ENCODE data around the gene UIMC1. TPM values are rescaled to one million over a fixed set of nuclear protein-coding genes. Genes with fewer than 3 reads are reported as not detected.
"Not testable (repeated sequence)": the region's sequence is repeated elsewhere in the genome, so short reads cannot be mapped to it uniquely, and the experiment has no call there.

UIMC1 gene
- total RNA-seq, 2 experiments from 2014 or later: 49.4 to 53.0 TPM

- Mint-ChIP-seq H3K9me3 (ENCODE audit: insufficient read depth) (no peaks in the 10 kb centered on the region), H3K27ac (peak overlapping the region; percentile 97), H3K4me1 (ENCODE audit: low read depth) (peaks cover 25% of the 10 kb centered on the region), H3K4me3 (peak overlapping the region; percentile 95), H3K36me3 (ENCODE audit: low read depth) (peaks cover 20% of the 10 kb centered on the region), H3K27me3 (ENCODE audit: low read depth) (no peaks in the 10 kb centered on the region)
- peak; percentile 73 for DNase-seq
- POLR2A ChIA-PET: interaction anchor here (0.6 to 4.4 kb wide), 7 partner anchors 9 to 470 kb away, joined by 3 to 32 read pairs (median 4); partner anchors contain the start of gene ZNF346
- ATAC-seq: peak; percentile 75
- CTCF ChIA-PET: interaction anchor here (0.6 to 3.4 kb wide), 10 partner anchors 9 to 352 kb away, joined by 3 to 26 read pairs (median 4); partner anchors contain the start of genes FGFR4 and ZNF346
Measured at GRCh38 chr5:177005619-177006264, 837 bp downstream of the UIMC1 start.

- CTCF ChIA-PET: interaction anchor here (1.0 to 3.4 kb wide), 9 partner anchors 8 to 398 kb away, joined by 3 to 26 read pairs (median 4); partner anchors contain the start of genes FGFR4 and ZNF346
- peak overlapping the region; percentile 95 for H3K4me3 Mint-ChIP-seq
- no peak for ATAC-seq
- H3K27ac Mint-ChIP-seq: peak overlapping the region; percentile 97
- no peak for DNase-seq
- POLR2A ChIA-PET: interaction anchor here (0.6 to 4.4 kb wide), 5 partner anchors 8 to 295 kb away, joined by 3 to 32 read pairs (median 7); partner anchors contain the start of gene ZNF346
- peaks cover 25% of the 10 kb centered on the region for H3K4me1 Mint-ChIP-seq (ENCODE audit: low read depth)
- peaks cover 25% of the 10 kb centered on the region for H3K36me3 Mint-ChIP-seq (ENCODE audit: low read depth)
- no peaks in the 10 kb centered on the region for H3K27me3 Mint-ChIP-seq (ENCODE audit: low read depth)
- H3K9me3 Mint-ChIP-seq (ENCODE audit: insufficient read depth): no peaks in the 10 kb centered on the region
Measured at GRCh38 chr5:177004961-177005360, 1.6 kb downstream of the UIMC1 start.

- H3K9me3 Mint-ChIP-seq (ENCODE audit: insufficient read depth): no peaks in the 10 kb centered on the region
- no peak overlapping the region for H3K27ac Mint-ChIP-seq
- CTCF ChIA-PET: interaction anchor here (1.1 to 1.2 kb wide), 3 partner anchors 18 to 400 kb away, joined by 3 read pairs; no protein-coding TSS in a partner anchor
- no peak for DNase-seq
- H3K36me3 Mint-ChIP-seq (ENCODE audit: low read depth): peaks cover 30% of the 10 kb centered on the region
- H3K27me3 Mint-ChIP-seq (ENCODE audit: low read depth): no peaks in the 10 kb centered on the region
- H3K4me1 Mint-ChIP-seq (ENCODE audit: low read depth): peaks cover 27% of the 10 kb centered on the region
- POLR2A ChIA-PET: interaction anchor here (4.4 kb wide), 1 partner anchor 18 kb away, joined by 32 read pairs; the partner anchor contains the start of gene ZNF346
- no peak for ATAC-seq
- H3K4me3 Mint-ChIP-seq: no peak overlapping the region
Measured at GRCh38 chr5:177003649-177004048, 2.9 kb downstream of the UIMC1 start.

GRCh38 chr5:176999526-176999925, 7.1 kb downstream of the UIMC1 start:
- H3K27me3 Mint-ChIP-seq (ENCODE audit: low read depth); H3K27ac Mint-ChIP-seq; CTCF ChIA-PET; H3K9me3 Mint-ChIP-seq (ENCODE audit: insufficient read depth); POLR2A ChIA-PET; H3K4me3 Mint-ChIP-seq; ATAC-seq; DNase-seq: not testable (repeated sequence)
- Mint-ChIP-seq H3K36me3 (ENCODE audit: low read depth) (peaks cover 41% of the 10 kb centered on the region), H3K4me1 (ENCODE audit: low read depth) (peaks cover 35% of the 10 kb centered on the region)

DNA sequence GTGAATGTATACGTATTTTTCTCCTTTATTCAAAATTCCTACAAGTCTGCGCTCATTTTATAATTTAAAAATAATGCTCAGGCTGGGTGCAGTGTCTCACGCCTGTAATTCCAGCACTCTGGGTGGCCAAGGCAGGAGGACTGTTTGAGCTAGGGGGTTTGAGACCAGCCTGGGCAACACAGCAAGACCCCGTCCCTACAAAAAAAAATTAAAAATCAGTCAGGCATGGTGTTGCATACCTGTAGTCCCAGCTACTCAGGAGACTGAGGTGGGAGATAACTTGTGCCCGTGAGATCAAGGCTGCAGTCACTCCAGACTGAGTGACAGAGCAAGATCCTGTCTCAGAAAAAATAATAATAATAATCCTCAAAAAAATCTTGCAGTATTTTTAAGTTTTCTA, 7.8 kb downstream of the UIMC1 start:
- Mint-ChIP-seq H3K9me3 (ENCODE audit: insufficient read depth) (peaks cover 5% of the 10 kb centered on the region), H3K4me3 (no peak overlapping the region), H3K27ac (no peak overlapping the region), H3K36me3 (ENCODE audit: low read depth) (peaks cover 40% of the 10 kb centered on the region), H3K27me3 (ENCODE audit: low read depth) (no peaks in the 10 kb centered on the region), H3K4me1 (ENCODE audit: low read depth) (peaks cover 30% of the 10 kb centered on the region)
- ATAC-seq (no peak), DNase-seq (no peak)
- ChIA-PET CTCF (no interaction called here), POLR2A (no interaction called here)

GRCh38 chr5:176996780-176997179, 9.8 kb downstream of the UIMC1 start:
- Mint-ChIP-seq H3K27me3 (ENCODE audit: low read depth) (no peaks in the 10 kb centered on the region), H3K9me3 (ENCODE audit: insufficient read depth) (peaks cover 5% of the 10 kb centered on the region), H3K4me1 (ENCODE audit: low read depth) (peaks cover 26% of the 10 kb centered on the region), H3K27ac (no peak overlapping the region), H3K36me3 (ENCODE audit: low read depth) (peaks cover 44% of the 10 kb centered on the region), H3K4me3 (no peak overlapping the region)
- POLR2A ChIA-PET: interaction anchor here (1.4 kb wide), 1 partner anchor 9 kb away, joined by 7 read pairs; the partner anchor contains the start of gene UIMC1
- ATAC-seq (no peak), DNase-seq (no peak)
- CTCF ChIA-PET: interaction anchor here (1.3 kb wide), 1 partner anchor 9 kb away, joined by 4 read pairs; no protein-coding TSS in a partner anchor

- H3K27me3 Mint-ChIP-seq (ENCODE audit: low read depth): no peaks in the 10 kb centered on the region
- H3K27ac Mint-ChIP-seq: no peak overlapping the region
- DNase-seq (no peak), ATAC-seq (no peak)
- CTCF ChIA-PET: interaction anchor here (1.3 kb wide), 1 partner anchor 9 kb away, joined by 4 read pairs; no protein-coding TSS in a partner anchor
- peaks cover 41% of the 10 kb centered on the region for H3K36me3 Mint-ChIP-seq (ENCODE audit: low read depth)
- H3K4me3 Mint-ChIP-seq: no peak overlapping the region
- POLR2A ChIA-PET: interaction anchor here (1.4 kb wide), 1 partner anchor 10 kb away, joined by 7 read pairs; the partner anchor contains the start of gene UIMC1
- peaks cover 26% of the 10 kb centered on the region for H3K4me1 Mint-ChIP-seq (ENCODE audit: low read depth)
- H3K9me3 Mint-ChIP-seq (ENCODE audit: insufficient read depth): peaks cover 5% of the 10 kb centered on the region
Measured at GRCh38 chr5:176995896-176996767, 10.4 kb downstream of the UIMC1 start.

GRCh38 chr5:176995122-176995490, 11.5 kb downstream of the UIMC1 start:
- no peak overlapping the region for H3K4me3 Mint-ChIP-seq
- peaks cover 26% of the 10 kb centered on the region for H3K4me1 Mint-ChIP-seq (ENCODE audit: low read depth)
- H3K27me3 Mint-ChIP-seq (ENCODE audit: low read depth): no peaks in the 10 kb centered on the region
- CTCF ChIA-PET: no interaction called here
- ATAC-seq (no peak), DNase-seq (no peak)
- peaks cover 34% of the 10 kb centered on the region for H3K36me3 Mint-ChIP-seq (ENCODE audit: low read depth)
- H3K9me3 Mint-ChIP-seq (ENCODE audit: insufficient read depth): peaks cover 5% of the 10 kb centered on the region
- H3K27ac Mint-ChIP-seq: no peak overlapping the region
- POLR2A ChIA-PET: no interaction called here

DNA sequence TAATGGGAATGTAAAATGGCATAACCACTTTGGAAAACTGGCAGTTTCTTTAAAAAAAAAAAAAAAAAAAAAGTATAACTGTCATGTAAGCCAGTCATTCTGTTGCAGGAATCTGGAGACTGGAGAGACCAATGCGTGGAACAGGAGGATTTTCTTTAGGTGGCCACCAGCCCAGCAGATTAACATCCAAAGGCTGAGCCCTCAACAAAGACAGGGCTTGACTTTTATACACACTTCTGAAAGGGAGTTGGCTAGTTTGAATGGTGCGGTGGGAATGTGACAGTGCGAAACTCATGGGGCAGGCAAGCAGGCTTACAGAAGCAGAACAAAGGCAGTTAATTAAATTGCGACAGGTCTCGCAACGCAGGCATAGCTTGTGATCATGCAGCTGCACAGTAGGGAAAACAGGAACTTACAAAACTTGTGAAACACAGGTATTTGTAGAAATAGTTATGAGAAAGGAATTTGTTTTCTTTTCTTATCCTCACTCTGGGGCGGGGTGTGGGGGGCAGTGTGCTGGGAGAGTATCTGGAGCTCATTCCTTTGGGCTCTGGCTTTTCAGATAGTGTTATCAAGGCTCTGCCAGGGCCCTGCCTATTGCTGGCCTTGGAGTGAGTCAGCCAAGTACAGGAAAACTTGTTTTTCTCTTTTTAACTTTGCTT, 12.0 kb downstream of the UIMC1 start:
- peaks cover 33% of the 10 kb centered on the region for H3K36me3 Mint-ChIP-seq (ENCODE audit: low read depth)

DNA sequence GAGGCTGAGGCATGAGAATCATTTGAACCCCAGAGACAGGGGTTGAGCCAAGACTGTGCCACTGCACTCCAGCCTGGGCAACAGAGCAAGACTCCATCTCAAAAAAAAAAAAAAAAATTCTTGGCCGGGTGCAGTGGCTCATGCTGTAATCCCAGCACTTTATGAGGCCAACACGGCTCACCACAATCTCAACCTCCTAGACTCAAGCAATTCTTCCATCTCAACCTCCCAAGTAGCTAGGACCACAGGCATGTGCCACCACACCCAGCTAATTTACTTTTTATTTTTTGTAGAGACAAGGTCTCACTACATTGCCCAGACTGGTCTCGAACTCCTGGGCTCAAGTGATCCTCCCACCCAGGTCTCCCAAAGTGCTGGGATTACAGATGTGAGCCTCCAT, 13.5 kb downstream of the UIMC1 start:
- DNase-seq; POLR2A ChIA-PET; H3K27me3 Mint-ChIP-seq (ENCODE audit: low read depth); H3K9me3 Mint-ChIP-seq (ENCODE audit: insufficient read depth); CTCF ChIA-PET; H3K4me3 Mint-ChIP-seq; H3K27ac Mint-ChIP-seq; ATAC-seq: not testable (repeated sequence)
- H3K4me1 Mint-ChIP-seq (ENCODE audit: low read depth): peaks cover 28% of the 10 kb centered on the region
- peaks cover 29% of the 10 kb centered on the region for H3K36me3 Mint-ChIP-seq (ENCODE audit: low read depth)

More for the DNA sequence above, 12.0 kb downstream of the UIMC1 start:
- H3K27ac Mint-ChIP-seq: no peak overlapping the region
- H3K4me1 Mint-ChIP-seq (ENCODE audit: low read depth): peaks cover 26% of the 10 kb centered on the region
- CTCF ChIA-PET: no interaction called here
- H3K4me3 Mint-ChIP-seq: no peak overlapping the region
- POLR2A ChIA-PET: no interaction called here
- H3K9me3 Mint-ChIP-seq (ENCODE audit: insufficient read depth): peaks cover 5% of the 10 kb centered on the region
- ATAC-seq (no peak), DNase-seq (no peak)
- H3K27me3 Mint-ChIP-seq (ENCODE audit: low read depth): no peaks in the 10 kb centered on the region

DNA sequence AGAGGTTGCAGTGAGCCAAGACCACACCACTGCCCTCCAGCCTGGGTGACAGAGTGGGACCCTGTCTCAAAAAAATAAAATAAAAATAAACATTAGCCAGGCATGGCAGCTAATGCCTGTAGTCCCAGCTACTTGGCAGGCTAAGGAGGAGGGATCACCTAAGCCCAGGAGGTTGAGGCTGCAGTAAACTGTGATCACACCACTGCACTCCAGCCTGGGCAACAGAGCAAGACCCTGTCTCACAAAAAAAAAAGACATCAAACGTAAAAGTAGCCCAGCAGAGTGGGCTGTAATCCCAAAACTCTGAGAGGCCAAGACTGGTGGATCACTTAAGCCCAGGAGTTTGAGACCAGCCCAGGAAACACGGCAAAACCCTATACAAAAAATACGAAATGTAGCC, 19.0 kb downstream of the UIMC1 start:
- no peak for DNase-seq
- no peak for ATAC-seq
- Mint-ChIP-seq H3K27me3 (ENCODE audit: low read depth) (no peaks in the 10 kb centered on the region), H3K36me3 (ENCODE audit: low read depth) (peaks cover 8% of the 10 kb centered on the region), H3K27ac (no peak overlapping the region), H3K4me1 (ENCODE audit: low read depth) (peaks cover 25% of the 10 kb centered on the region), H3K4me3 (no peak overlapping the region), H3K9me3 (ENCODE audit: insufficient read depth) (no peaks in the 10 kb centered on the region)
- CTCF ChIA-PET: no interaction called here
- POLR2A ChIA-PET: no interaction called here

Measured in activated CD8-positive, alpha-beta T cell treated with anti-CD3 and anti-CD28 coated beads, Interleukin-2, amount 10 ng/mL, durations not matched to agents 7 days and 5 days (primary cell).